Tibial artery (tissue), 4 donors: ENCODE data around the gene HAUS7.

ENCODE experiments used
- DNase-seq, 2 donors: peaks; one replicate each; pipeline ENCODE4 v3.0.0-alpha.2; 2019
- H3K27ac ChIP-seq, 2 donors: fragments of 200-600 bp; sonication (generic) in 1 of 2; 1 replicate in 1 of 2; 2 replicates in 1 of 2; pipeline ENCODE4 v1.5.1; 2018 to 2019; ENCODE audit warnings: mild to moderate bottlenecking in 1 of 2
- H3K27me3 ChIP-seq, 2 donors: fragments of 200-600 bp; sonication (generic) in 1 of 2; one replicate each; pipeline versions ENCODE4 v1.5.1 to v1.6.0; 2016 to 2019
- H3K36me3 ChIP-seq, 3 donors: fragments of 200-600 bp; sonication (generic) in 2 of 3; one replicate each; pipeline ENCODE4 v1.5.1; 2016 to 2019; ENCODE audit warnings: mild to moderate bottlenecking in 2 of 3
- H3K4me1 ChIP-seq, 4 donors: fragments of 200-600 bp; sonication (generic) in 2 of 4; 1 replicate in 3 of 4; 2 replicates in 1 of 4; pipeline ENCODE4 v1.5.1; 2016 to 2019
- H3K4me3 ChIP-seq, 2 donors: fragments of 200-600 bp; sonication (generic) in 1 of 2; 1 replicate in 1 of 2; 2 replicates in 1 of 2; pipeline ENCODE4 v1.5.1; 2018 to 2019; ENCODE audit warnings: mild to moderate bottlenecking in 2 of 2
- H3K9me3 ChIP-seq, 3 donors: fragments of 200-600 bp; sonication (generic) in 1 of 3; one replicate each; pipeline ENCODE4 v1.5.1; 2016 to 2019
- CTCF ChIP-seq, 2 experiments: fragments of 200-600 bp in 1 of 2; fragments of 450-650 bp in 1 of 2; IDR thresholded peaks; one replicate each; pipeline ENCODE4 v1.5.1; 2017 to 2019; ENCODE audit warnings: antibody characterized with exemption in 2 of 2, mild to moderate bottlenecking in 1 of 2, moderate library complexity in 1 of 2
- intact Hi-C: fragments of 100-400 bp; cut with DNase I; formaldehyde crosslinking; loops from one replicate; pipeline ENCODE4 v1.15.0; 2023; ENCODE audit warnings: low total_unique reads

The HAUS7 gene

GRCh38 chrX:153446636-153446936 is 23.8 kb downstream of the HAUS7 start:
- no peaks in the 10 kb centered on the region for H3K27me3 ChIP-seq
- no peak for TF ChIP-seq CTCF (IDR thresholded peaks at IDR 0.05)
- DNase-seq, result no peak
- H3K9me3 ChIP-seq, result no peaks in the 10 kb centered on the region
- no peak overlapping the region for H3K4me3 ChIP-seq
- no peaks in the 10 kb centered on the region for H3K4me1 ChIP-seq
- no peak overlapping the region for H3K27ac ChIP-seq
- intact Hi-C loops, result no loop called here
- peaks cover 0 to 32% (median 15%) of the 10 kb centered on the region in 3 donors for H3K36me3 ChIP-seq

GRCh38 chrX:153445856-153446635 is 24.3 kb downstream of the HAUS7 start, which contains the start of gene TREX2:
Gene TREX2, minus strand, starts transcription at chrX:153446056. Its CDS starts 626 bp downstream, at chrX:153445430.
- DNase-seq, result no peak
- H3K27me3 ChIP-seq, result no peaks in the 10 kb centered on the region
- intact Hi-C loops, result no loop called here

GRCh38 chrX:153445106-153445855 is 25.1 kb downstream of the HAUS7 start:
- DNase-seq, result no peak
- no peak overlapping the region for H3K4me3 ChIP-seq
- no peaks in the 10 kb centered on the region for H3K27me3 ChIP-seq
- intact Hi-C loops, result no loop called here
- H3K36me3 ChIP-seq, result peaks cover 0 to 19% (median 8%) of the 10 kb centered on the region in 3 donors
- no peaks in the 10 kb centered on the region for H3K4me1 ChIP-seq
- H3K9me3 ChIP-seq, result no peaks in the 10 kb centered on the region
- no peak for TF ChIP-seq CTCF (IDR thresholded peaks at IDR 0.05)
- H3K27ac ChIP-seq, result no peak overlapping the region

More at GRCh38 chrX:153445856-153446635, 24.3 kb downstream of the HAUS7 start, which contains the start of gene TREX2:
- peaks cover 0 to 27% (median 14%) of the 10 kb centered on the region in 3 donors for H3K36me3 ChIP-seq
- no peaks in the 10 kb centered on the region for H3K4me1 ChIP-seq
- TF ChIP-seq CTCF (IDR thresholded peaks at IDR 0.05), result no peak
- no peak within 1 kb of the TSS for H3K4me3 ChIP-seq
- H3K9me3 ChIP-seq, result no peaks in the 10 kb centered on the region
- H3K27ac ChIP-seq, result no peak within 1 kb of the TSS

- TF ChIP-seq CTCF (IDR thresholded peaks at IDR 0.05), result no peak
- intact Hi-C loops, result no loop called here
- Histone ChIP-seq H3K4me1 (no peaks in the 10 kb centered on the region), H3K9me3 (peaks cover 0 to 4% (median 0%) of the 10 kb centered on the region in 3 donors), H3K27ac (no peak overlapping the region), H3K27me3 (no peaks in the 10 kb centered on the region), H3K36me3 (peaks cover 0 to 11% (median 4%) of the 10 kb centered on the region in 3 donors), H3K4me3 (no peak overlapping the region)
- no peak for DNase-seq
Measured at GRCh38 chrX:153444333-153445011, 25.9 kb downstream of the HAUS7 start.

DNA sequence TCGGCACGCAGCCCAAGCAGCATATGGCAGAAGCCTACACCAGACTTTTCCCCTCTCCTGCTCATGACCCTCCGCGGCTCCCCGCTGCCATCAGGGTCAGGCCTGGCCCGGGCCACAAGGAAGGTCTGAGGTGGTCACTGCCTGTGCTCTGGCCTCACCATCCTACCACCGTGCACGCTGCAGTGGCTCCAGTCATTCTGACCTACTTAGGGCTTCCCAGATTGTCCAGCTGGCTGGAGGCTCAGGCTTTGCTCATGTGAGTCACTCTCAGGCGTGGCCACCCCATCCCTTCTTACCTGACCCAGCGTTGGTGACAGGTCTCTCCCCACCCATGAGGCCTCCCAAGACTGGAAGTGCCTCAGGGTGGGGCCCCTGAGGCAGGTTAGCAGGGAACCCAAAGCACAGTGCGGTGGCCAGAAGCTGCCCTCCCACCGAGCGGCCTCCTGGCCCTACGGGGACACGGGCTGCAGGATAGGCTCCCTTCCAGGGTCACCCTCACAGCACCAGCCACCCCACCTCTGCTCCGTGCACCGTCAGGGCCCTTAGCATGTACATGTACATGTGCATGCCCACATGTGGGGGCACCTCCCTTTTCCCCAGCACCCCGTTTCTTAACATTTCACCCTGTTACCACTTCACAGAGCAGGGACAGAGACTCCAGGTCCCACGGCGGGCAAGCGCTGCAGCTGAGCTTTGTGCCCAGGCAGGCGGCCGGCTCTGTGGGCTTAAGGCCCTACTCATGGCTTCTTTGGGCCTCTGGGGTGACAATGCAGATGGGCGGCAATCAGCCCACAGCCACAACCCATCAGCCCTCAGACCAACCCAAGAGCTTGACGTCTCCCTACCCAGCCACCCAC is 26.7 kb downstream of the HAUS7 start:
- Histone ChIP-seq H3K4me3 (no peak overlapping the region), H3K27me3 (no peaks in the 10 kb centered on the region), H3K4me1 (no peaks in the 10 kb centered on the region), H3K36me3 (peaks cover 0 to 6% (median 0%) of the 10 kb centered on the region in 3 donors), H3K9me3 (peaks cover 0 to 4% (median 0%) of the 10 kb centered on the region in 3 donors), H3K27ac (no peak overlapping the region)
- TF ChIP-seq CTCF (IDR thresholded peaks at IDR 0.05), result no peak
- no peak for DNase-seq
- intact Hi-C loops, result no loop called here
